ENCODE results near the gene LILRA1. TPM values are rescaled to one million over a fixed set of nuclear protein-coding genes. Genes with fewer than 3 reads are reported as not detected.

The LILRA1 gene
- total RNA-seq, 3 donors from 2014 or later (not counting 1 experiment from before 2014, with no cell fraction given) = 1.4 to 13.0 (median 6.1) TPM

DNA sequence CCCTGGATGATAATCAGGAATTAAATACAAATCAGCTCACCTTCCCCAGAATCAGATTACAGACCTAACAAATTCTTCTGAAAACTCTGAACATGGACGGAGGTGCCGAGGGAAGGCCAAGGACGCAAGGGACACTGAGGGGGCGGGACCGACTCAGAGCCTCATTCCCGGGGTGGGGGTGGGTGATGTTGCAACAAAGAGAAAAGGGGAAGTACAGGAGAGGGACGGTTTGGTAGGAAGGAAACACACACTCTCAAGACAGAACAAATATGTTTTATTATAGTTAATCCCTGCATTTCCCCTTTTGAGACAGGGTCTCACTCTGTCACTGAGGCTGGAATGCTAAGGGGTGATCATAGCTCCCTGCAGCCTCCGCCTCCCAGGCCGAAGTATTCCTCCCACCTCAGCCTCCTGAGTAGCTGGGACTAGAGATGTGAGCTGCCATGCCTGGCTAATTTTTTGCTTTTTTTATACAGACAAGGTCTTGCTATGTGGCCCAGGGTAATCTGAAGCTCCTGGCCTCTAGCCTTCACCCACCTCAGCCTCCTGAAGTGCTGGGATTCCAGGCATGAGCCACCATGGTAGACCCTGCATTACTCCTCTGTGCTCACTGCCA is 20.6 kb upstream of the LILRA1 start:
- H3K27ac Mint-ChIP-seq = no peak overlapping the region

DNA sequence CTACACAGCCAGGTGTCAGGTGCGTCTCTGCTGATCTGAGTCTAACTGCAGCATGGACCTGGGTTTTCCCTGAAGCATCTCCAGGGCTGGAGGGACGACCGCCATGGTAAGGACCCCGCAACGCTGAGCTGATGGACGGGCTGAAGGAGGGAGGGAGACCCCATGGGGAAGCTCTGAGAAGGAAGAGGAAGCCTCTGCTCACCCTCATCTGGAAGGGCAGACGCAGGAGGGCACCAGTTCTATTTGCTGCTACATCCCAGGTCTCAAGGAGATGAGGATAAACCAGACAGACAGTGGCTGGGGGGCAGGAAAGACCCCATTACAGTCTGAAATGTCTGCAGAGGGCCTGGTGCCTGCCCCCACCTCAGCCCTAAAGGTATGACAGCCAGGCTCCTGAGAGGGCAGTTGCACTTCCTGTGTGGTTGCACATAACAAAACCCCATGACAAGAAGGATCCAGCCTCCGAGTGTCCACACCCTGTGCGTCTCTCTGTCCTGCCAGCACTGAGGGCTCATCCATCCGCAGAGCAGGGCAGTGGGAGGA is 20.0 kb upstream of the LILRA1 start, which contains the start of gene LILRA2:
LILRA2 (plus strand) TSS at position 461 of the 543 bp plus-strand sequence. CDS start 89 bp downstream, outside the sequence.
- H3K27me3 Mint-ChIP-seq (ENCODE audit: low read depth in 2 of 2) = peaks cover 22 to 35% of the 10 kb centered on the region in 2 donors

More for the DNA sequence above, 20.6 kb upstream of the LILRA1 start:
- Histone ChIP-seq H3K9me3 (ENCODE audit: control insufficient read depth, insufficient read depth, low read length) (no peaks in the 10 kb centered on the region), H3K36me3 (ENCODE audit: control insufficient read depth, insufficient read depth, low read length) (no peaks in the 10 kb centered on the region), H3K27me3 (ENCODE audit: control insufficient read depth, insufficient read depth, low read length) (peaks cover 20% of the 10 kb centered on the region), H3K4me1 (ENCODE audit: control insufficient read depth, insufficient read depth, low read length) (peaks cover 36% of the 10 kb centered on the region), H3K27ac (ENCODE audit: low read length) (no peak overlapping the region), H3K4me3 (ENCODE audit: low read length) (no peak overlapping the region)
- ATAC-seq (peak in 1 of 3 donors; percentile 23), DNase-seq (no peak)
- TF ChIP-seq CTCF (IDR thresholded peaks at IDR 0.05) = no peak
- Mint-ChIP-seq H3K9me3 (no peaks in the 10 kb centered on the region), H3K27me3 (ENCODE audit: low read depth in 2 of 2) (peaks cover 27 to 37% of the 10 kb centered on the region in 2 donors), H3K4me1 (peaks cover 19 to 31% of the 10 kb centered on the region in 2 donors), H3K36me3 (no peaks in the 10 kb centered on the region), H3K4me3 (no peak overlapping the region)
- 32% methylated on average over 6 of the region's 9 CpGs for WGBS (ENCODE audit: insufficient coverage)
- intact Hi-C loops (cut with micrococcal nuclease) = no loop called here

GRCh38 chr19:54574051-54574450 is 19.4 kb upstream of the LILRA1 start:
- intact Hi-C loops (cut with micrococcal nuclease) = no loop called here
- H3K9me3 Mint-ChIP-seq = no peaks in the 10 kb centered on the region
- no peaks in the 10 kb centered on the region for H3K36me3 Mint-ChIP-seq
- H3K4me3 Mint-ChIP-seq = no peak overlapping the region
- peaks cover 10 to 24% of the 10 kb centered on the region in 2 donors for H3K4me1 Mint-ChIP-seq
- peaks cover 36% of the 10 kb centered on the region for H3K4me1 ChIP-seq (ENCODE audit: control insufficient read depth, insufficient read depth, low read length)
- no peak for TF ChIP-seq CTCF (IDR thresholded peaks at IDR 0.05)
- DNase-seq (no peak), ATAC-seq (no peak)
- H3K36me3 ChIP-seq (ENCODE audit: control insufficient read depth, insufficient read depth, low read length) = no peaks in the 10 kb centered on the region
- H3K27me3 ChIP-seq (ENCODE audit: control insufficient read depth, insufficient read depth, low read length) = peaks cover 20% of the 10 kb centered on the region
- no peak overlapping the region for H3K27ac Mint-ChIP-seq
- no peak overlapping the region for H3K27ac ChIP-seq (ENCODE audit: low read length)
- no peak overlapping the region for H3K4me3 ChIP-seq (ENCODE audit: low read length)
- no peaks in the 10 kb centered on the region for H3K9me3 ChIP-seq (ENCODE audit: control insufficient read depth, insufficient read depth, low read length)
- WGBS (ENCODE audit: insufficient coverage) = 44% methylated on average over 3 of the region's 4 CpGs
- H3K27me3 Mint-ChIP-seq (ENCODE audit: low read depth in 2 of 2) = peaks cover 17 to 36% of the 10 kb centered on the region in 2 donors

More for the DNA sequence above, 20.0 kb upstream of the LILRA1 start, which contains the start of gene LILRA2:
- Histone ChIP-seq H3K27ac (ENCODE audit: low read length) (no peak within 1 kb of the TSS), H3K9me3 (ENCODE audit: control insufficient read depth, insufficient read depth, low read length) (no peaks in the 10 kb centered on the region), H3K4me3 (ENCODE audit: low read length) (no peak within 1 kb of the TSS), H3K4me1 (ENCODE audit: control insufficient read depth, insufficient read depth, low read length) (peaks cover 36% of the 10 kb centered on the region), H3K27me3 (ENCODE audit: control insufficient read depth, insufficient read depth, low read length) (peaks cover 20% of the 10 kb centered on the region), H3K36me3 (ENCODE audit: control insufficient read depth, insufficient read depth, low read length) (no peaks in the 10 kb centered on the region)
- Mint-ChIP-seq H3K27ac (no peak within 1 kb of the TSS), H3K36me3 (no peaks in the 10 kb centered on the region), H3K9me3 (no peaks in the 10 kb centered on the region), H3K4me3 (no peak within 1 kb of the TSS), H3K4me1 (peaks cover 14 to 28% of the 10 kb centered on the region in 2 donors)
- no peak for DNase-seq
- intact Hi-C loops (cut with micrococcal nuclease) = no loop called here
- TF ChIP-seq CTCF (IDR thresholded peaks at IDR 0.05) = no peak
- ATAC-seq = peak; percentile 63 to 67 (median 64)
- 9% methylated on average over 10 of the region's 10 CpGs for WGBS (ENCODE audit: insufficient coverage)

Measured in natural killer cell (primary cell).